Calu3 (cell line): Measurements from ENCODE around the gene MAP2K7. TPM values are rescaled to one million over a fixed set of nuclear protein-coding genes. Genes with fewer than 3 reads are reported as not detected.

Source experiments
- BruUV-seq: library from RNA; stranded (reverse); fragments of 400-500 nt; replicated peaks from 2 replicates; lab custom pipeline; 2021; lab: Mats Ljungman, UMichigan
- CTCF ChIA-PET: fragments of 300-600 bp; sonication (Branson Sonifier 250); formaldehyde crosslinking; loops from one replicate; lab custom pipeline; 2022; ENCODE audit warnings: antibody characterized with exemption; lab: Charles Lee
- DNase-seq: peaks from one replicate; pipeline ENCODE4 v3.0.0; 2022
- H3K27ac Mint-ChIP-seq: one replicate; pipeline ENCODE4 v1.8.0; 2022; ENCODE audit warnings: mixed read lengths; ENCODE audit not compliant: unreplicated experiment
- H3K27me3 Mint-ChIP-seq: one replicate; pipeline ENCODE4 v1.8.0; 2022; ENCODE audit warnings: mixed read lengths; ENCODE audit not compliant: unreplicated experiment
- H3K36me3 Mint-ChIP-seq: one replicate; pipeline ENCODE4 v1.8.0; 2022; ENCODE audit warnings: mild to moderate bottlenecking, moderate library complexity, mixed read lengths; ENCODE audit not compliant: insufficient read depth, unreplicated experiment
- H3K4me1 Mint-ChIP-seq: one replicate; pipeline ENCODE4 v1.8.0; 2022; ENCODE audit warnings: mild to moderate bottlenecking, low read depth, mixed read lengths; ENCODE audit not compliant: unreplicated experiment
- H3K4me3 Mint-ChIP-seq: one replicate; pipeline ENCODE4 v1.8.0; 2022; ENCODE audit warnings: mild to moderate bottlenecking, low read depth, moderate library complexity, mixed read lengths; ENCODE audit not compliant: unreplicated experiment
- H3K9me3 Mint-ChIP-seq: one replicate; pipeline ENCODE4 v1.8.0; 2022; ENCODE audit warnings: low read depth, mixed read lengths; ENCODE audit not compliant: unreplicated experiment
- intact Hi-C: fragments of 100-400 bp; cut with micrococcal nuclease; formaldehyde crosslinking; loops from one replicate; pipeline ENCODE4 v1.10.0; 2022; ENCODE audit not compliant: unreplicated experiment
- total RNA-seq: library from RNA; stranded (reverse); gene quantifications from 2 replicates; pipeline ENCODE4 v1.2.3, GENCODE V29; 2022
- TF ChIP-seq, protein P1 (sequence below): fragments of 200-600 bp; IDR thresholded peaks from one replicate; pipeline ENCODE4 v1.8.0; 2022; ENCODE audit warnings: antibody characterized with exemption; ENCODE audit not compliant: unreplicated experiment

MAP2K7 gene
- total RNA-seq, 1 experiment from 2014 or later = 28.0 TPM

DNA sequence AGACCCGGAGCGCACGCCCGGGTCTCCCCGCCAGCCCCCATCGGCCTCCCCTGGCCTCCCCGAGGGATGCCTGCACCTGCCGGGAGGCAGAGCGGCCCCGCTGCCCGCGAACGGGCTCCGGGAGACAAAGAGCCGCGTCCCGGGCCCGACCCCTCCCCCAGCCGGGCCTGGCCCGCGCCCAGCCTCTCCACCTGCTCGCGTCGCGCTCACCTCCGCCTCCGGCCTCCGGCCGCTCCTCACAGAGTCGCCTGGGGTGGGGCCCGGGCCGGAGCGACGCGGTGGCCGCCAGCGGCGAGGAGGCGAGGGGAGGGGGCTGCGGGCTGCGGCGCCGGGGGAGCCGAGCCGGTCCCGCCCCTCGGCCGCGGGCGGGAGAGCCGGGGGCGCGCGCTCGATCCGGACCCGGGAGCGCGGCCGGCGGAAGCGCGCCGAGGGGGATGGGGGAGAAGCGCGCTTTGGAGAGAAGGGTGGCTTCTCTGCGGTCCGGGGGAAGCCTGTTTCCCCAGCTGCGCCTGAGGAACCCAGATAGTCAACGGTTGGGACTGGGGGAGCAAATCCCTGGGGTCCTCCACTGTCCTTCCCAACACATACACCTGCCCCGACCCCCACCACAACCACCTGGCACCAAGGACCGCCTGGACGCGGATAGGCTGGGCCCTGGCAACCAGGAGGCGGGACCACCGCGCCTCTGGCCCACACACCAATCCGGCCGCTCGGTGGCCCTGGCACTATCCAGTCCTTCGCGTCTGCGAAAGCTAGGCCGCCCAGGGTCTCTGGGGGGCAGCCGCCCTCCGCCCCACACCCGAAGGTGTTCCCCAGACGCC lies 29.4 kb upstream of the MAP2K7 start, which contains the start of gene PRR36:
Gene PRR36, minus strand, starts transcription at position 315 of the 821 bp plus-strand sequence. CDS start 701 bp downstream, outside the sequence.
- no peaks in the 10 kb centered on the region for H3K27me3 Mint-ChIP-seq
- peak within 1 kb of the TSS; percentile 63 for H3K4me3 Mint-ChIP-seq
- TF ChIP-seq, protein P1, sequence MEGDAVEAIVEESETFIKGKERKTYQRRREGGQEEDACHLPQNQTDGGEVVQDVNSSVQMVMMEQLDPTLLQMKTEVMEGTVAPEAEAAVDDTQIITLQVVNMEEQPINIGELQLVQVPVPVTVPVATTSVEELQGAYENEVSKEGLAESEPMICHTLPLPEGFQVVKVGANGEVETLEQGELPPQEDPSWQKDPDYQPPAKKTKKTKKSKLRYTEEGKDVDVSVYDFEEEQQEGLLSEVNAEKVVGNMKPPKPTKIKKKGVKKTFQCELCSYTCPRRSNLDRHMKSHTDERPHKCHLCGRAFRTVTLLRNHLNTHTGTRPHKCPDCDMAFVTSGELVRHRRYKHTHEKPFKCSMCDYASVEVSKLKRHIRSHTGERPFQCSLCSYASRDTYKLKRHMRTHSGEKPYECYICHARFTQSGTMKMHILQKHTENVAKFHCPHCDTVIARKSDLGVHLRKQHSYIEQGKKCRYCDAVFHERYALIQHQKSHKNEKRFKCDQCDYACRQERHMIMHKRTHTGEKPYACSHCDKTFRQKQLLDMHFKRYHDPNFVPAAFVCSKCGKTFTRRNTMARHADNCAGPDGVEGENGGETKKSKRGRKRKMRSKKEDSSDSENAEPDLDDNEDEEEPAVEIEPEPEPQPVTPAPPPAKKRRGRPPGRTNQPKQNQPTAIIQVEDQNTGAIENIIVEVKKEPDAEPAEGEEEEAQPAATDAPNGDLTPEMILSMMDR = no peak
- no peak within 1 kb of the TSS for H3K27ac Mint-ChIP-seq
- BruUV-seq = no TSS peak
- no peaks in the 10 kb centered on the region for H3K9me3 Mint-ChIP-seq
- DNase-seq = peak; percentile 76
- CTCF ChIA-PET = no interaction called here
- H3K4me1 Mint-ChIP-seq = peaks cover 10% of the 10 kb centered on the region
- H3K36me3 Mint-ChIP-seq = peaks cover 39% of the 10 kb centered on the region
- intact Hi-C loops = no loop called here

DNA sequence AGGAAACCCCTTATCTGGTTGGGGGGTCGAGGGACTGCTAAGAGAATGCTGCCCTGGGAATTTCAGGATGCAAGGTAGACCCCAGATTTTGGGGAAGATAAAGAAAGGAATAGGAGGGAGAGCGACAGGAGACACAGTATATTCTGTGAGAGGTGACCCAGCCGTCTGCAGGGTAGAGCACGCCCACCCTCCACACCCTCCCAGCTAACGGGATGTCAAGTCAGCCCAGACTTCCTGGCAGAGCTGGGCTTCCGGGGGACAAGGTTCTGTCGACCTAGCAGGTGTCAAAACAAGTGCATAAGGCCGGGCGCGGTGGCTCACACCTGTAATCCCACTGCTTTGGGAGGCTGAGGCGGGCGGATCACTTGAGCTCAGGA lies 28.8 kb upstream of the MAP2K7 start:
- peak overlapping the region; percentile 63 for H3K4me3 Mint-ChIP-seq
- intact Hi-C loops = no loop called here
- no peaks in the 10 kb centered on the region for H3K9me3 Mint-ChIP-seq
- H3K27me3 Mint-ChIP-seq = no peaks in the 10 kb centered on the region
- CTCF ChIA-PET = no interaction called here
- peaks cover 10% of the 10 kb centered on the region for H3K4me1 Mint-ChIP-seq
- TF ChIP-seq, protein P1 = no peak
- no TSS peak for BruUV-seq
- DNase-seq = no peak
- peaks cover 33% of the 10 kb centered on the region for H3K36me3 Mint-ChIP-seq
- no peak overlapping the region for H3K27ac Mint-ChIP-seq

DNA sequence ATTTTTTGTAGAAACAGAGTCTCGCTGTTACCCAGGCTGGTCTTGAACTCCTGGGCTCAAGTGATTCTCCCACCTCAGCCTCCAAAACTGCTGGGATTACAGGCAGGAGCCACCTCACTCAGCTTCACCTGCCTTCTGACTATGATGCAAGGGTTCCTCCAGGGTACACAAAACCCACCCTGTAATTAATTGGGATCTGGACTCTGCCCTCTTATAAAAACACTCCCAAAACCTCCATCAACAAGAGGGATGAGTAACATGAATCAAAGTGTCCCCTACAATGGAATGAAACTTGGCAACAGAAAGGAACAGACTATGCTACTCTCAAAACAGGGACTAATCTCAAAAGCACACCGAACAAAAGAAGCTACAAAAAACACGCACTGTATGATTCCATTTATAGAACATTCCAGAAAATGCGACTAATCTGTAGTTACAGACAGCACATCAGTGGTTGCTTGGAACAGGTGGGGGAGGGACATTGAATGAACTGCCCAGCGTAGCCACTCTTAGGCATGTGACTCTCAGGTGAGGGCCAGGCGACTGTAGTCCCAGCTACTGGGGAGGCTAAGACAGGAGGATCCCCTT lies 26.3 kb upstream of the MAP2K7 start:
- no peak for DNase-seq
- no peak overlapping the region for H3K4me3 Mint-ChIP-seq
- TF ChIP-seq, protein P1 = no peak
- peaks cover 15% of the 10 kb centered on the region for H3K36me3 Mint-ChIP-seq
- intact Hi-C loops = no loop called here
- CTCF ChIA-PET = interaction anchor here (0.9 kb wide), 1 partner anchor 11 kb away, joined by 3 read pairs; no protein-coding TSS in a partner anchor
- no peaks in the 10 kb centered on the region for H3K27me3 Mint-ChIP-seq
- no peaks in the 10 kb centered on the region for H3K4me1 Mint-ChIP-seq
- no peak overlapping the region for H3K27ac Mint-ChIP-seq
- no TSS peak for BruUV-seq
- no peaks in the 10 kb centered on the region for H3K9me3 Mint-ChIP-seq

DNA sequence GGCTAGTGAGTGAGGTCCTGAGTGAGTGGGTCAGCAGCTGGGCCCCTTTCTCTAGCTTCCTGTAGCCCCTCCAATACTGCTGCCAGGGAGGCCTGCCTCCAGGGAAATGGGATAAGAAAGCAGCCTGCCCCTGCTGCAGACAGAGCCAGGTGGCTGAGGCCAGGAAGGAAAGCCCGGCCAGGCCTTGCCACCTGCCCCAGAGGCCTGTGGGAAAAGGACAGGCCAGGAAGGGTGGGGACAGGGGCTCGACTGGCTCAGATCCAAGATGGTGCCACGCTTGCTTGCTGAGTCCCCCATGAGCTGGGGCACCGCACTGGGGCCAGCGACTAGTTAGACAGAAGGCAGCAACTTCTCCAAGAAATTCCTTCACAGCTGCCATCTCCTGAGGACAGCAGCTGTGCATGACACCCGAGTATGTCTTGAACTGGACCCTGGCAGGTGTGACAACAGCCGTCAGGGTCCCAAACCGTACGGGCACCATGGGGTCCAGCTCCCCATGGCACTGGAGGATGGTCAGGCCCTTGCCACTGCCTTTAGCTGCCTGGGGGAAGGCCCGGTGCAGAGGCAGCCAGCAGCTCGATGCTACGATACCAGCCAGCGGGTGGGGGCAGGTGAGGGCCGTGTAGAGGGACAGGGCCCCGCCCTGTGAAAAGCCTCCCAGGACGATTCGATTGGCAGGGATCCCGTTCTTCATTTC lies 24.4 kb upstream of the MAP2K7 start:
- no TSS peak for BruUV-seq
- Mint-ChIP-seq H3K36me3 (peaks cover 5% of the 10 kb centered on the region), H3K9me3 (no peaks in the 10 kb centered on the region), H3K27ac (no peak overlapping the region), H3K4me3 (no peak overlapping the region), H3K4me1 (no peaks in the 10 kb centered on the region), H3K27me3 (no peaks in the 10 kb centered on the region)
- DNase-seq = no peak
- CTCF ChIA-PET = interaction anchor here (0.5 kb wide), 1 partner anchor 769 kb away, joined by 5 read pairs; no protein-coding TSS in a partner anchor
- intact Hi-C loops = no loop called here
- TF ChIP-seq, protein P1 = no peak
